ENCODE measurements around the gene ANKRD50.

- TF ChIP-seq ELF4 (IDR thresholded peaks at IDR 0.05) = no peak
- no peak for TF ChIP-seq BHLHE40 (IDR thresholded peaks at IDR 0.05; ENCODE audit: borderline replicate concordance)
- TF ChIP-seq SP1 (IDR thresholded peaks at IDR 0.05) = no peak
Observed at GRCh38 chr4:124684301-124684700, 28.2 kb downstream of the ANKRD50 start.

Data from HEK293T (cell line).